H9 (cell line): ENCODE results near the gene GRM5. TPM values are rescaled to one million over a fixed set of nuclear protein-coding genes. Genes with fewer than 3 reads are reported as not detected.

Experiments used
- DNase-seq: peaks from one replicate; pipeline ENCODE4 v3.0.0-alpha.2; 2017
- H2AFZ ChIP-seq: one replicate; pipeline ENCODE4 v1.6.1; 2013; ENCODE audit warnings: mild to moderate bottlenecking, low read length, control low read depth, moderate library complexity
- H2AK5ac ChIP-seq: 2 replicates; pipeline ENCODE4 v1.6.1; 2013; ENCODE audit warnings: low read length, control low read depth, mixed read lengths; ENCODE audit not compliant: insufficient read length
- H2BK120ac ChIP-seq: one replicate; pipeline ENCODE4 v1.6.1; 2013; ENCODE audit warnings: low read depth, mild to moderate bottlenecking, low read length, control low read depth, inconsistent platforms; ENCODE audit not compliant: poor library complexity, severe bottlenecking
- H2BK12ac ChIP-seq: 2 replicates; pipeline ENCODE4 v1.6.1; 2013; ENCODE audit warnings: low read length, control low read depth, mixed read lengths, low read depth; ENCODE audit not compliant: insufficient read length
- H2BK15ac ChIP-seq: 2 replicates; pipeline ENCODE4 v1.6.1; 2013; ENCODE audit warnings: low read depth, low read length, control low read depth
- H2BK20ac ChIP-seq: one replicate; pipeline ENCODE4 v1.6.1; 2013; ENCODE audit warnings: low read depth, mild to moderate bottlenecking, low read length, control low read depth, inconsistent platforms; ENCODE audit not compliant: poor library complexity, severe bottlenecking
- H2BK5ac ChIP-seq: 2 replicates; pipeline ENCODE4 v1.6.1; 2013; ENCODE audit warnings: low read length, control low read depth, mixed read lengths; ENCODE audit not compliant: insufficient read length
- H3K14ac ChIP-seq: 2 replicates; pipeline ENCODE4 v1.6.1; 2013; ENCODE audit warnings: low read length, control low read depth; ENCODE audit not compliant: insufficient read depth
- H3K18ac ChIP-seq: 2 replicates; pipeline ENCODE4 v1.6.1; 2013; ENCODE audit warnings: low read depth, mild to moderate bottlenecking, mixed read lengths, low read length, control low read depth; ENCODE audit not compliant: insufficient read length
- H3K23ac ChIP-seq: 2 replicates; pipeline ENCODE4 v1.6.1; 2013; ENCODE audit warnings: low read length, control low read depth, mixed read lengths, low read depth; ENCODE audit not compliant: insufficient read length
- H3K23me2 ChIP-seq: 2 replicates; pipeline ENCODE4 v1.6.1; 2013; ENCODE audit warnings: low read depth, mild to moderate bottlenecking, mixed read lengths, low read length, control low read depth; ENCODE audit not compliant: insufficient read length, poor library complexity, severe bottlenecking
- H3K27ac ChIP-seq: 2 replicates; pipeline ENCODE4 v1.5.1; 2013; ENCODE audit warnings: low read length, control low read depth, mixed read lengths, low read depth; ENCODE audit not compliant: insufficient read length
- H3K27me3 ChIP-seq: 2 replicates; pipeline ENCODE4 v1.6.1; 2013; ENCODE audit warnings: low read length, control low read depth, inconsistent platforms; ENCODE audit not compliant: insufficient read depth
- H3K4ac ChIP-seq: 2 replicates; pipeline ENCODE4 v1.6.1; 2013; ENCODE audit warnings: low read depth, mild to moderate bottlenecking, control low read depth, inconsistent platforms, low read length, moderate library complexity
- H3K4me1 ChIP-seq: 2 replicates; pipeline ENCODE4 v1.6.1; 2013; ENCODE audit warnings: low read length, control low read depth, inconsistent platforms; ENCODE audit not compliant: insufficient read depth
- H3K4me2 ChIP-seq: 2 replicates; pipeline ENCODE4 v1.6.1; 2013; ENCODE audit warnings: low read length, control low read depth, mixed read lengths; ENCODE audit not compliant: insufficient read length, insufficient read depth
- H3K56ac ChIP-seq: 2 replicates; pipeline ENCODE4 v1.6.1; 2013; ENCODE audit warnings: low read depth, mild to moderate bottlenecking, mixed read lengths, low read length, control low read depth; ENCODE audit not compliant: insufficient read length
- H3K79me1 ChIP-seq: 2 replicates; pipeline ENCODE4 v1.6.1; 2013; ENCODE audit warnings: low read depth, mild to moderate bottlenecking, moderate library complexity, low read length, control low read depth, inconsistent platforms; ENCODE audit not compliant: insufficient read depth, poor library complexity, severe bottlenecking
- H3K79me2 ChIP-seq: 2 replicates; pipeline ENCODE4 v1.6.1; 2013; ENCODE audit warnings: low read length, control low read depth, inconsistent platforms; ENCODE audit not compliant: insufficient read depth
- H3K9ac ChIP-seq: 2 replicates; pipeline ENCODE4 v1.6.1; 2013; ENCODE audit warnings: low read length, control low read depth, mixed read lengths; ENCODE audit not compliant: insufficient read length; ENCODE audit errors: extremely low read depth
- H3K9me3 ChIP-seq: one replicate; pipeline ENCODE4 v1.6.1; 2013; ENCODE audit warnings: low read depth, low read length, inconsistent platforms; ENCODE audit not compliant: control insufficient read depth
- H3T11ph ChIP-seq: one replicate; pipeline ENCODE4 v1.6.1; 2013; ENCODE audit warnings: mild to moderate bottlenecking, low read length, control low read depth, inconsistent platforms
- H4K20me1 ChIP-seq: one replicate; pipeline ENCODE4 v1.6.1; 2013; ENCODE audit not compliant: control insufficient read depth, insufficient read length, insufficient read depth
- H4K5ac ChIP-seq: 2 replicates; pipeline ENCODE4 v1.6.1; 2013; ENCODE audit warnings: low read depth, mild to moderate bottlenecking, mixed read lengths, low read length, control low read depth; ENCODE audit not compliant: insufficient read length
- H4K8ac ChIP-seq: replicated peaks from 2 replicates; pipeline ENCODE4 v1.6.1; 2013; ENCODE audit warnings: low read length, control low read depth, mixed read lengths, low read depth; ENCODE audit not compliant: insufficient read length
- H4K91ac ChIP-seq: 2 replicates; pipeline ENCODE4 v1.6.1; 2013; ENCODE audit warnings: low read depth, mild to moderate bottlenecking, moderate library complexity, mixed read lengths, low read length, control low read depth; ENCODE audit not compliant: insufficient read length
- H3K27ac Mint-ChIP-seq, 3 experiments: 2 replicates in 2 of 3; 3 replicates in 1 of 3; pipeline ENCODE4 v1.8.0; 2020 to 2021; ENCODE audit warnings: mixed read lengths in 3 of 3, mild to moderate bottlenecking in 1 of 3, moderate library complexity in 1 of 3
- H3K27me3 Mint-ChIP-seq: 2 replicates; pipeline ENCODE4 v1.8.0; 2021; ENCODE audit warnings: low read depth, mild to moderate bottlenecking, moderate library complexity, mixed read lengths
- H3K36me3 Mint-ChIP-seq, 3 experiments: 2 replicates in 2 of 3; 3 replicates in 1 of 3; pipeline ENCODE4 v1.8.0; 2020 to 2021; ENCODE audit warnings: low read depth in 3 of 3, mixed read lengths in 3 of 3; ENCODE audit not compliant: insufficient read depth in 1 of 3
- H3K4me1 Mint-ChIP-seq, 2 experiments: 2 replicates each; pipeline ENCODE4 v1.8.0; 2020; ENCODE audit warnings: mixed read lengths in 2 of 2
- H3K4me3 Mint-ChIP-seq, 2 experiments: 2 replicates in 1 of 2; 3 replicates in 1 of 2; pipeline ENCODE4 v1.8.0; 2020 to 2021; ENCODE audit warnings: mild to moderate bottlenecking in 2 of 2, mixed read lengths in 2 of 2, moderate library complexity in 1 of 2
- H3K9me3 Mint-ChIP-seq, 2 experiments: 2 replicates in 1 of 2; 3 replicates in 1 of 2; pipeline ENCODE4 v1.8.0; 2020; ENCODE audit warnings: mild to moderate bottlenecking in 2 of 2, mixed read lengths in 2 of 2, moderate library complexity in 1 of 2
- total RNA-seq: library from RNA; stranded (reverse); gene quantifications from 2 replicates; pipeline ENCODE4 v1.2.1, GENCODE V29; 2021
- TF ChIP-seq, protein P1 (sequence below): fragments of 200-600 bp; sonication (generic); conservative IDR thresholded peaks from 3 replicates; pipeline ENCODE4 v1.8.0; 2021; ENCODE audit warnings: antibody characterized with exemption, mild to moderate bottlenecking

GRM5 gene
- total RNA-seq, 1 experiment from 2014 or later: not detected

DNA sequence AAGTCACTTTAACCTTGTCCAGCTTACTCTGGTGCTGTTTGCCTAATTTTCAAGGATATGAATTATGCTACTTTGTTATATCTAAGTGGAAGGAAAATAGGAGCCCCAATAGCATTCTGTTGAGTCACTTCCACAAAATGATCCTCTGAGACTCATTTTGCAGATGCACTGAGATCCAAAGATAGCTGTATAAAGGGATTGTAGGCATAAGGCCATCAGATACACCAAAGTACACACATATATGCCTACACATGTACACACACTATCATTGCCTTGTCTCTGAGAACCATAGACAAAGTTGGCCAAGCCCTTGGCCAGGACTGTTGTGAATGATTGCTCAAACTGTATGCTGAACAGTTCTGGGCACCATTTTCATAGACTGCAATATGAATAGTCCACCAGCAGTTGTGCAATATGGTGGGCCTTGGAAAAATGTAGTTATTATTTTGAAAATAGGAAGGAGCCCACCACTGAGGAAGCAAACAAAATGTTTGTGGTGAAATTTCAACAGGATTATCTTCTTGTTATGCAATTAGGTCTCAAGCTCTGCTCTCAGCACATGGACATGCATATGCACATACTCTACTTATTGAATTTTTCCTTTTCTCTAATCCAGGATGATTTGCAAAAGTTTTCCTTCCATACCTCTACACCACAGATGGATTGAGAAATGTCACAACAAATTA lies 542.3 kb downstream of the GRM5 start:
- no peak overlapping the region for H3K27ac Mint-ChIP-seq
- no peak overlapping the region for H3K4me2 ChIP-seq
- no peak for DNase-seq

More for the DNA sequence above, 542.3 kb downstream of the GRM5 start:
- Histone ChIP-seq H3K4me1 (peaks cover 2% of the 10 kb centered on the region; the same call in 1 of the 2 replicates), H2AFZ (no peak overlapping the region), H2BK12ac (no peak overlapping the region), H3K79me2 (no peaks in the 10 kb centered on the region), H2BK120ac (no peak overlapping the region), H4K91ac (no peak overlapping the region), H3K18ac (no peak overlapping the region), H3K79me1 (no peaks in the 10 kb centered on the region), H2BK5ac (no peak overlapping the region), H3K14ac (no peak overlapping the region), H4K20me1 (no peaks in the 10 kb centered on the region), H2BK15ac (no peak overlapping the region), H3T11ph (no peak overlapping the region), H3K56ac (no peak overlapping the region), H3K23me2 (no peaks in the 10 kb centered on the region), H3K23ac (no peak overlapping the region), H4K8ac (no peak overlapping the region), H2BK20ac (no peak overlapping the region), H3K27ac (no peak overlapping the region), H3K9me3 (no peaks in the 10 kb centered on the region), H3K4ac (no peak overlapping the region), H3K9ac (no peak overlapping the region), H2AK5ac (no peak overlapping the region), H4K5ac (no peak overlapping the region), H3K27me3 (no peaks in the 10 kb centered on the region)
- no peaks in the 10 kb centered on the region for H3K27me3 Mint-ChIP-seq
- H3K4me3 Mint-ChIP-seq: no peak overlapping the region
- H3K36me3 Mint-ChIP-seq: 0 out of 7 replicates have a peak, but pooled peaks cover 0 to 1% (median 0%) of the 10 kb centered on the region in 3 experiments
- H3K4me1 Mint-ChIP-seq: peaks cover 13 to 17% of the 10 kb centered on the region in 2 experiments
- H3K9me3 Mint-ChIP-seq: no peaks in the 10 kb centered on the region
- TF ChIP-seq, protein P1, sequence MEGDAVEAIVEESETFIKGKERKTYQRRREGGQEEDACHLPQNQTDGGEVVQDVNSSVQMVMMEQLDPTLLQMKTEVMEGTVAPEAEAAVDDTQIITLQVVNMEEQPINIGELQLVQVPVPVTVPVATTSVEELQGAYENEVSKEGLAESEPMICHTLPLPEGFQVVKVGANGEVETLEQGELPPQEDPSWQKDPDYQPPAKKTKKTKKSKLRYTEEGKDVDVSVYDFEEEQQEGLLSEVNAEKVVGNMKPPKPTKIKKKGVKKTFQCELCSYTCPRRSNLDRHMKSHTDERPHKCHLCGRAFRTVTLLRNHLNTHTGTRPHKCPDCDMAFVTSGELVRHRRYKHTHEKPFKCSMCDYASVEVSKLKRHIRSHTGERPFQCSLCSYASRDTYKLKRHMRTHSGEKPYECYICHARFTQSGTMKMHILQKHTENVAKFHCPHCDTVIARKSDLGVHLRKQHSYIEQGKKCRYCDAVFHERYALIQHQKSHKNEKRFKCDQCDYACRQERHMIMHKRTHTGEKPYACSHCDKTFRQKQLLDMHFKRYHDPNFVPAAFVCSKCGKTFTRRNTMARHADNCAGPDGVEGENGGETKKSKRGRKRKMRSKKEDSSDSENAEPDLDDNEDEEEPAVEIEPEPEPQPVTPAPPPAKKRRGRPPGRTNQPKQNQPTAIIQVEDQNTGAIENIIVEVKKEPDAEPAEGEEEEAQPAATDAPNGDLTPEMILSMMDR: no peak
